ENCODE results near the gene SPATA24.

The SPATA24 gene

DNA sequence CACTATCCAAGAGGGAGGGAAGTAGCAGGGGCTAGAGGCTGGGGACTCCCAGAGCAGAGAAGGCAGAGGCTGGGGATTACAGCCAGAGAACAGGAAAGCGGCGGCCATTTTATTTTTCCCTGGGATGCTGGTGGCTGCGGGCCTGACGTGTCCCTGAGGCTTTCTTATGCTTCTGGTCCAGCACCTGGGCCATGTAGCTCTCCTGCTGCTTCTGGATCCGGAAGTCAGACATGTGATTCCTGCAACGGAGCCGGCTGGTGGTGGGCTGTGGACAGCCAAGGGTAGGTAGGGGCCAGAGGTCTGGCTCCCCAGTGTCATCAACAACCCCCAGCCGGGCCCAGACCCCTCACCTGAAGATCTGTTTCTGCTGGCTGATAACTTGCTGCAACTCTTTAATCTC lies 7.2 kb downstream of the SPATA24 start:
- Histone ChIP-seq H3K9me2 (replicated peaks; ENCODE audit: insufficient read depth, low read length) (no peaks in the 10 kb centered on the region), H3K27me3 (ENCODE audit: low read length) (no peaks in the 10 kb centered on the region), H3K9ac (ENCODE audit: low read length) (no peak overlapping the region), H3K4me2 (ENCODE audit: low read depth, low read length, poor library complexity, severe bottlenecking) (no peak overlapping the region), H3K79me2 (ENCODE audit: insufficient read depth, low read length) (peaks cover 13% of the 10 kb centered on the region; the same call in 1 of the 2 replicates), H3F3A (ENCODE audit: insufficient read depth) (0 out of 2 replicates have a peak, but pooled peaks cover 7% of the 10 kb centered on the region), H2AFZ (ENCODE audit: low read depth, low read length, severe bottlenecking) (no peak overlapping the region), H3K27ac (ENCODE audit: low read depth, low read length) (no peak overlapping the region), H4K20me1 (ENCODE audit: low read depth, low read length) (no peaks in the 10 kb centered on the region), H3K36me3 (ENCODE audit: low read length) (no peaks in the 10 kb centered on the region), H3K4me3 (ENCODE audit: insufficient read depth, low read length, poor library complexity, severe bottlenecking) (no peak overlapping the region), H3K9me3 (ENCODE audit: insufficient read depth, low read length) (no peaks in the 10 kb centered on the region)
- TF ChIP-seq, protein P1, sequence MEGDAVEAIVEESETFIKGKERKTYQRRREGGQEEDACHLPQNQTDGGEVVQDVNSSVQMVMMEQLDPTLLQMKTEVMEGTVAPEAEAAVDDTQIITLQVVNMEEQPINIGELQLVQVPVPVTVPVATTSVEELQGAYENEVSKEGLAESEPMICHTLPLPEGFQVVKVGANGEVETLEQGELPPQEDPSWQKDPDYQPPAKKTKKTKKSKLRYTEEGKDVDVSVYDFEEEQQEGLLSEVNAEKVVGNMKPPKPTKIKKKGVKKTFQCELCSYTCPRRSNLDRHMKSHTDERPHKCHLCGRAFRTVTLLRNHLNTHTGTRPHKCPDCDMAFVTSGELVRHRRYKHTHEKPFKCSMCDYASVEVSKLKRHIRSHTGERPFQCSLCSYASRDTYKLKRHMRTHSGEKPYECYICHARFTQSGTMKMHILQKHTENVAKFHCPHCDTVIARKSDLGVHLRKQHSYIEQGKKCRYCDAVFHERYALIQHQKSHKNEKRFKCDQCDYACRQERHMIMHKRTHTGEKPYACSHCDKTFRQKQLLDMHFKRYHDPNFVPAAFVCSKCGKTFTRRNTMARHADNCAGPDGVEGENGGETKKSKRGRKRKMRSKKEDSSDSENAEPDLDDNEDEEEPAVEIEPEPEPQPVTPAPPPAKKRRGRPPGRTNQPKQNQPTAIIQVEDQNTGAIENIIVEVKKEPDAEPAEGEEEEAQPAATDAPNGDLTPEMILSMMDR (IDR thresholded peaks at IDR 0.05; ENCODE audit: insufficient read depth, low read length, poor library complexity, severe bottlenecking), result no peak
- TF ChIP-seq EZH2phosphoT487 (conservative IDR thresholded peaks at IDR 0.05; ENCODE audit: low read length), result no peak

DNA sequence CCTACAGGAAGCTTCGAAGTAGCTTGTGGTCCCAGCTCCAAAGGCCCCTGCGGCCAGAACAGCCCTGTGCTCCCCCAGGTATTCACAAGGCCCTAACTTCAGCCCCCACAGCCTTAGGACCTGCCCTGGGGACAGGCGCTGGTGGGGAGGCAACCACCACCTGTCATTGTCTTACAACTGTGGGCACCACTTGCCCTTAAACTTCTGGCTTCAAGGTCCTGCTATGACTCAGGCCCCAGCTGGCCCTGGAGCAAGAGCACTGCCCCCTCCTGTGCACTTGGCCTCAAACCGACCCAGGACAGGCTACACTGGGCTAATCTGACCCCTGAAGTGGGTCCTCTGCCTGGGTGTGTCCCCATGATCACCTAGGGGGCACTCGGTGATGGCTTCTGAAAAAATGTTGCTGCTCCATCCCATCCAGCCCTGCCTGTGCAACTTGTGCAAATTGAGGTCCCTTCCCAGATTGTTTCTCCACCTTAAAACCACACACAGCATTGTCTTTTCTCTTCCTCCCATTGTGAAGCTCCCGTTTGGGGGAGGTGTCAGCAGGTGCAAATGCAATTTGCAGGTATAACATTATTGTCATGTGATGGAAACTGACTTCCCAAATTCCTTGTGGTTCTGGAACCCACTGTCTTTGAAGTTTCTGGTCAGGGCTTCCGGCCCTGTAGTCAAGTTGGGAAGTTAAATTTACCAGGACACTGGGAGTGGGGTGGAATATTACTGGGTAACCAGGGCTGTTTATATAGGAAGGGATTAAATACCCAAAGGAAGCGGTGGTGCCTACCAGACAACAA lies 7.8 kb downstream of the SPATA24 start:
- no peak for TF ChIP-seq EZH2phosphoT487 (conservative IDR thresholded peaks at IDR 0.05; ENCODE audit: low read length)
- TF ChIP-seq, protein P1 (IDR thresholded peaks at IDR 0.05; ENCODE audit: insufficient read depth, low read length, poor library complexity, severe bottlenecking), result no peak
- Histone ChIP-seq H2AFZ (ENCODE audit: low read depth, low read length, severe bottlenecking) (no peak overlapping the region), H3K79me2 (ENCODE audit: insufficient read depth, low read length) (peaks cover 16% of the 10 kb centered on the region), H3K9ac (ENCODE audit: low read length) (no peak overlapping the region), H3K27me3 (ENCODE audit: low read length) (no peaks in the 10 kb centered on the region), H3K27ac (ENCODE audit: low read depth, low read length) (no peak overlapping the region), H3K36me3 (ENCODE audit: low read length) (no peaks in the 10 kb centered on the region), H3K4me2 (ENCODE audit: low read depth, low read length, poor library complexity, severe bottlenecking) (no peak overlapping the region), H3K9me2 (replicated peaks; ENCODE audit: insufficient read depth, low read length) (no peaks in the 10 kb centered on the region), H3K9me3 (ENCODE audit: insufficient read depth, low read length) (no peaks in the 10 kb centered on the region), H3F3A (ENCODE audit: insufficient read depth) (0 out of 2 replicates have a peak, but pooled peaks cover 7% of the 10 kb centered on the region), H3K4me3 (ENCODE audit: insufficient read depth, low read length, poor library complexity, severe bottlenecking) (no peak overlapping the region), H4K20me1 (ENCODE audit: low read depth, low read length) (no peaks in the 10 kb centered on the region)

DNA sequence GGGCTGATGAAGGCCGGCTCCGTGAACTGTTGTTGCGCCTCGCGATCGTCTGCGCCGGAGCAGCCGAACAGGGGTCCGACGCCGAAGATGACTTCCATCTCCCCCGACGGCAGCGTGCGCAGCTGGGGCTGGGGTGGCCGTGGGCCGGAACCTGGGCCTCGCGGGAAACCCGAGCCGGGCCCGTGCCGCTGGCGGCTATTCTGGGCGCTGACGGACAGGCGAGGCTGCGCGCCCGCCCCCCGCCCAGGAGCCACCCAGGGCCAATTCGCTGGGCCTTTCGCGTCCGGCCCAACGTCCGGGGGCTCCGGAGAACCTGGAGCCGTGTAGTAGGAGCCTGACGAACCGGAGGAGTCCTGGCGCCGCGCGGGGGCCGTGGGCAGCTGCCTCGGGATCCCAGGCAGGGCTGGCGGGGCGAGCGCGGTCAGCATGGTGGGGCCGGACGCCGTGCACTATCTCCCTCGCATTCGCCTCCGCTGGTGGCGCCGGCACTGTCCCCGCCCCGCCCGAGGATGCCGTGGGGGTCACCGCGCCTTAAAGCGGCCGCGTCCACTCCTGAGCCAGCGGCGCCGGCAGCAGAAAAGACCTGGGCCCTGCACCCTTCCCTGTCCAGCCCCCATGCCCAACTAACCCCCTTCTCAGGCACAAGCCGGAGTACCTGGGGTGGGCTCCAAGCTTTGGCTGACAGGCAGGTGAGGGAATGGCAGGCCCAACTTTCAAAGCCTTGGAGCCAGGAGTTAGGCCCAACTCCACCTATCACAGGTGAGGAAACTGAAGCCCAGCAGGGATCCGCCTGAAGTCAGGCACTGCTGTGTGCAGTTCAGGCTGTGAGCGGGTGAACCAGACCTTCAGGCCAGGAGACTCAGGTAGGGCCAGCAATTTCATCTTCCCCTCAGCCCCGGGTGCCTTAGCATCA lies 9.0 kb downstream of the SPATA24 start, which contains the start of gene PROB1:
TSS of gene PROB1 (minus strand) at position 451 of the 913 bp plus-strand sequence. CDS start at position 428, 23 bp downstream.
- Histone ChIP-seq H3K9ac (ENCODE audit: low read length) (peak within 1 kb of the TSS; percentile 77), H3F3A (ENCODE audit: insufficient read depth) (peaks cover 12% of the 10 kb centered on the region), H3K4me3 (ENCODE audit: insufficient read depth, low read length, poor library complexity, severe bottlenecking) (peak within 1 kb of the TSS; percentile 59), H2AFZ (ENCODE audit: low read depth, low read length, severe bottlenecking) (peak within 1 kb of the TSS; percentile 88), H3K9me2 (replicated peaks; ENCODE audit: insufficient read depth, low read length) (no peaks in the 10 kb centered on the region), H3K79me2 (ENCODE audit: insufficient read depth, low read length) (peaks cover 22% of the 10 kb centered on the region), H3K4me2 (ENCODE audit: low read depth, low read length, poor library complexity, severe bottlenecking) (peak within 1 kb of the TSS; percentile 88), H3K27me3 (ENCODE audit: low read length) (no peaks in the 10 kb centered on the region), H3K27ac (ENCODE audit: low read depth, low read length) (peak within 1 kb of the TSS; percentile 93), H3K9me3 (ENCODE audit: insufficient read depth, low read length) (no peaks in the 10 kb centered on the region), H3K36me3 (ENCODE audit: low read length) (no peaks in the 10 kb centered on the region), H4K20me1 (ENCODE audit: low read depth, low read length) (no peaks in the 10 kb centered on the region)
- TF ChIP-seq EZH2phosphoT487 (conservative IDR thresholded peaks at IDR 0.05; ENCODE audit: low read length), result no peak
- TF ChIP-seq, protein P1 (IDR thresholded peaks at IDR 0.05; ENCODE audit: insufficient read depth, low read length, poor library complexity, severe bottlenecking), result no peak
